HG02970 (cell line): ENCODE data around the gene SLC9A3.
A peak's percentile ranks its signal among the peaks of the same experiment; 100 is the strongest.

Experiments used
- ATAC-seq: cut with Tn5 transposase; IDR thresholded peaks from one replicate; pipeline ENCODE4 v1.9.1; 2021; ENCODE audit warnings: mild to moderate bottlenecking, moderate library complexity, moderate number of reproducible peaks; ENCODE audit not compliant: unreplicated experiment, low FRiP score

SLC9A3 gene

DNA sequence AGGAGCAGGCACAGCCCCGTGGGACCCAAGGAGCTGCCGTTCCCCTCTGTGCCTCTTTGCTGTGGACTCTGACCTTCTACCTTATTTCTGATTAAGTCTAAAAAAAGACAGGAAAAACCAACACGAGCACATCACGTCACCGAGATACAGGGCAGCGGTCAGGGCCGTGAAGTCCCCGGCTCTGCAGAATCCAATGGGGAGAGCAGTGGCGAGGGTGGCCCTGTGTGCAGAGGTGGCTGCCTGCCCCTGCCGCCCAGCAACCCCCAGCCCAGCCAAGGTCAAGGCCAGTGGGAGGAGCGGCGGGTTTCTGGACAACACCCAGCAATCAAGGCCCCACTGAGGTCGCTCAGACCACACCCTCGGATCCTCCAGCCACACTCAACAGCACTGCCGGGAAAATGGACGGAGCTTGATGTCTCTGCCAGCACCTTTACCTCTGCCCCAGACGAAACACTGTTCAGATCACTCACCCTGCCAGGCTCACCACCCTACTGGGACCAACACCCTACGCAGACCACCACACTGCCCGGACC lies 32.7 kb upstream of the SLC9A3 start:
- no peak for ATAC-seq

DNA sequence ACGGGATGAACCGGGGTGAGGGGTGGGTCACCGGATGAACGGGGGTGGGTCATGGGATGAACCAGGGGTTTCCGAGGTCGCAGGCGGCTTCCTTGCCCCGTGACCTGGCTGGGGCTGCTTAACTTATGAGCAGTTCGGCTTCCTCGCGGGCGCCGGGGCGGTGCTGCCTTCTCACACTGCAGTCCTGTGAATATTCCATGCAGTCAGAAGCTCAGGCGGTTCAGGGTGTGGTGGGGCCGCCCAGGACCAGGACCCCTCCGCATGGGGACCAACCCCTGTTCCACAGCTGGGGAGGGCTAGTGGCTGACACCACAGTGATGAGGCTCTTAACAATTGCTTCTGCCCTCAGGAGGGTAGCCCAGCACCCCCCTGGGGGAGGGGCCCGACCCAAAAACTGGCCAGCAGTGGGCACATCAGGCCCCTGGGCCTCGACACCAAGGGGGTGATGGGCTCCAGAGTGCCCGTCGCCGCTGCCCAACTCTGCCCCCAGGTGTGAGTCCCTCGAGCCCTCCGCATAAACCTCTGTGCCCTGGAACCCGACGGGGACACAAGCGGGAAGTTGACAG lies 30.9 kb upstream of the SLC9A3 start:
- no peak for ATAC-seq

DNA sequence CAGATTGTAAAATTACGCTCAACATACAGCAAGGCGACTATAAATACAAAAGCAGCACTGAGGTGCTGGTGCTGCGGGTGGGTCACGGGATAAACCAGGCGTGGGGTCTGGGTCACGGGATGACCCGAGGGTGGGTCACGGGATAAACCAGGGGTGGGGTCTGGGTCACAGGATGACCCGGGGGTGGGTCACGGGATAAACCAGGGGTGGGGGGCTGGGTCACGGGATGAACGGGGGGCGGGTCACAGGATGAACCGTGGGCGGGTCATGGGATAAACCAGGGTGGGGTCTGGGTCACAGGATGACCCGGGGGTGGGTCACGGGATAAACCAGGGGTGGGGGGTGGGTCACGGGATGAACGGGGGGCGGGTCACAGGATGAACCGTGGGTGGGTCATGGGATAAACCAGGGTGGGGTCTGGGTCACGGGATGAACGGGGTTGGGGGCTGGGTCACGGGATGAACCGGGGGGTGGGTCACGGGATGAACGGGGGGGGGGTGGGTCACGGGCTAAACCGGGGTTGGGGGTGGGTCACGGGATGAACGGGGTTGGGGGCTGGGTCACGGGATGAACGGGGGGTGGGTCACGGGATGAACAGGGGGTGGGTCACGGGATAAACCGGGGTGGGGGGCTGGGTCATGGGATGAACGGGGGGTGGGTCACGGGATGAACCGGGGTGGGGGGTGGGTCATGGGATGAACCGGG lies 30.2 kb upstream of the SLC9A3 start:
- no peak for ATAC-seq

DNA sequence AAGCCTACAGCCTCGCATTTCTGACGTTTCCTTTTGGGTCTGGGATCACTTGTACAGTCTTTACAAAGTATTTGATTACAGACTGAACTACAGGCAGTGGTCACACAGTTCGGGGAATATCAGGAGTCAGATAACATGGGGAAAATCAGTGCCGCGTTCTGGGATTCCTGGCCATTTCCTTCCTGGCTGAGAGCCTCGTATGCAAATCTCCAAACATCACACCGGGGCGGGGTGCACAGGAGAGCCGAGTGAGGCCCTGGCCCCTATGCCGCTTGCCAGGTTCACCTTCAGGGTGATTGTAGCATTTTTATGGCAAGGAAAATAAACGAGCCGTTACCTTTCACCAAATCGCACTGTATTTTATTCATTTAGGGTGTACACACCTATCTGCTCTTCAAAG lies 29.6 kb upstream of the SLC9A3 start:
- ATAC-seq, result no peak

DNA sequence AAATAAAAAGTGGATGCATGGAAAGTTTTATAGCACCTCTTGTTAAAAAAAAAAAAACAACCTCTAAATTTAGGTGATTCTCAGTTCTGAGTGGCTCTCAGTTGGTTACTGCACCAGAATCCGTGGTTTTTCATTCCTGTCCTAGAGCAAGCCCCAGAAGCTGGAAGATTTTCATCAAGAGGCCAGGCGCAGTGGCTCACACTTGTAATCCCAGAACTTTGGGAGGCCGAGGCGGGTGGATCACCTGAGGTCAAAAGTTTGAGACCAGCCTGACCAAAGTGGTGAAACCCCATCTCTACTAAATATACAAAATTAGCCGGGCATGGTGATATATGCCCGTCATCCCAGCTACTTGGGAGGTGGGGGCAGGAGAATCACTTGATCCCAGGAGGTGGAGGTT lies 27.2 kb upstream of the SLC9A3 start:
- ATAC-seq, result no peak

DNA sequence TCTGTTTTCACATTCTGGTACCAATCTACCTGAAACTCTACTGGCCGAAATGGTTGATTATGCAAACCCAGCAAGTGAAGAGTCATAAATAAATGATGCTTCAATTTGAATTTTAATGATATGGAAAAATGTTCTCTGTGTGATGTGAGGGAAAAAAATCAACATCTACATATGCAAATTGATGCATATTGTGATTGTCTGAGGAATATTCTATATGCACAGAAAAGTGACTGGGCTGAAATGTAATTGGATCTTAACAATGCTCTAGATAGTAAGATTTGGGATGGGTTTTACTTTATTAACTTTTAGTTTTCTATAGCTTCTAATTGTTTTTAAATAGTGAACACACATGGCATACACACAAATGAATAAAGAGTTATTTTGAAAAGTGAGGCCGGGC lies 25.0 kb upstream of the SLC9A3 start:
- no peak for ATAC-seq

DNA sequence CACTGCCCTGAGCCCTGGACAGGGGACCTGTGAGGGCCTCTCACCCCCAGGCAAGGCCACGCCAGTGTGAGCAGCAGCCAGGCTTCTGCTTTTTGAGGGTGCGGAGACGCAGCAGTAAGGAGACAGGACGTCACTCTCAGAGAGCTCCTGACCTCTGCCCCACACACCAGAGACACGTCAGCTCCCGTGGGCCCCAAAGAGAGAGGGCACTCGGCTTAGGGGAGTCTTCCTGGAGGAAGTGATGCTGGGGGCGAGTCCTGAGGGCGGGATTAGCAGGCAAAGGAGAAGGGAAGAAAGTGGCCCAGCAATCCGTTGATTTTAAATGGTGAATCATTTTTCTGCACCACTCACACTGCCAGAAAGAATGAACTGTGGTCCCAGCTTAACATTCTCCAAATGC lies 24.0 kb upstream of the SLC9A3 start:
- ATAC-seq, result no peak

DNA sequence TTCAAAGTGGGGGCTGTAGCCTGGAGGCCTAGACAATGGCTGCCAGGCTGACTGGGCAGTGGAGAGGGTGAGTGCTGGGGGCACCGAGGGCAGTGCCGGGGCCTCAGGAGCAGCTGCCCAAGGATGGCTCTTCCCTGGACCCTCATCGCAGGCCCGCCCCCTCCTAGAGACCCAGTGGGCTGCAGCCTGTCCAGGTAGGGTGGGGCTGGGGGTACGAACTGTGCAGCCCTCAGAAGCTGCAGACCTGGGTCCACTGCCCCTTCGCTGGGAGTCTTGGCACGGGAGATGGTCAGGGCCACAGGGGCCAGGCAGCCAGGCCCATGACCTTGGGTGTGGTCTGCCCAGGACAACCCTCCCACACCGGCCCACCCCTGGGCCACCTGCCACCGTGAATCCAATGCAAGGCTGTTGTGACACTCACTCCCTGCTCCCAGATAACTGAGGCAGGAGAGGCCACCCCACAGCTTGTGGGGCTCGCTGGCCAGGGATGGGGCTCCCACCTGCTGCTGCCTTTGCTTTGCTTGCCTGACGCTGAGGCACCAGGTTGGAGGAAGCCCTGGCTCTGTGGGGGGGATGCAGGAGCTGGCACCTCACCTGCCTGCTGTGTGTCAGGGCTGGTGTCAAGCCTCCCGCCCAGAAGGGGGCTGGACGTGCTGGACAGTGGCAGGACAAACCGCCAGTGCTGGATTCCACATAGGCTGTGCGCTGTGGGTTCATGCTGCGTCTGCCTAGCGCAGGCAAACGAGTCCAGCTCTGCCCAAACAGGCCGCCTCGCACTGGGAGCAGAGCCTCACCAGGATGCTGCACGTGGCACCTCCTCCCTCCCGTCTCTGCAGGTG lies 23.1 kb upstream of the SLC9A3 start:
- ATAC-seq, result no peak

DNA sequence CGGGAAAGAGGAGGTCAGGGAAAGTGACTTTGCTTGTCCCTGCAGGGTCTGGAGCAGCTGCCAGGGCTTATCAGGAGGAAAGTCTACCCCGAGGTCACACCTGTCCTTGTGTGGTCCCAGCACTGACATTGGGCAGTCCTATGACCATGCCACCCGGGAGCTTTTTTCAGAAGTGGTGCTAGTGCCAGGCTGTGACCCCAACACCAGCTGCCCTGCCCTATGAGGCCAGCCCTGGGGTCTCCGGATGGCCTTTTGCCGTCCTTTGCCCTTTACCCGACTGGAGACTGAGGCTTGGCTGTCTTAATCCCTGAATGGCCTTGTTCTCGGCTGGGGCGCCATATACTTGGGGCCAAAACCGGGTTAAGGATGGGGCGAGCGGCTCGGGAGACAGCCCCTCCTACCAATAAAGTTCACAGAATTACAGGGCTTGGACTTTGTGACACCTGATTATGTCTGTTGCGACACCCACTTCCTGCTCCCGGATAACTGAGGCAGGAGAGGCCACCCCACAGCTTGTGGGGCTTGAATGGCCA lies 22.2 kb upstream of the SLC9A3 start:
- no peak for ATAC-seq

DNA sequence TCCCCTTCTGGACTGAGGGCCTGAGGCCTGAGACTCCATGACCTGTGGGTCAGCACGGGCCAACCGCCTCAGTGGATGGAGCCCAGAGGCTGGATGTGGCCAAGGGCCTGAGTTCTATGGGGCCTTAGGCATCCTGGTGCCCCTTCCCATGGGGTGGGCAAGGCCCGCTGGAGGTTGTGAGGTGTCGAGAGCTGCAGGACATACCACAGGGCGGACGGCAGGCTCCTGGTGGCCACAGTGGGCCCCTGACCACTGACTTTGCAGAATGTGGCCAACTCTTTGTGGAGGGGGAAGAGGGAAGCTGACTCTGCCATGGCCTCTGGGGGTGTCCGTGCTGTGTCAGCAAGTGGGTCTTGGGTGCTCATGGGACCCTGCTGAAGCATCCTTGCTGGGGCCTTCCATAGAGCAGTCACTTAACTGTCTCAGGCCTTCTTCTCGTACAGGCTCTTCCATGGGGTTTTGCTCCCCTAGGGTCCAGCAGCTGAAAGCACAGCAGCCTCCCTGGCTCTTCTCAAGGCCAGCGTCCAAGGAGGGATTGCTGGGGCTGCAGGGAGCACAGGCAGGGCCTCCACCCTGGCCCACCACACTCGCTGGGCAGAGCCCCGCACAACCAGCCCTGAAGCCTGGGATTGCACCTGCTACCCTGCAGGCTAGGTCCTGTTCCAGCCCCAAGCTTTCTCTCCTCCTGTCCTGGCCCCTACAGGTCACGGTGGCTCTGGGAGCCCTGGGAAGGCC lies 21.6 kb upstream of the SLC9A3 start:
- no peak for ATAC-seq

DNA sequence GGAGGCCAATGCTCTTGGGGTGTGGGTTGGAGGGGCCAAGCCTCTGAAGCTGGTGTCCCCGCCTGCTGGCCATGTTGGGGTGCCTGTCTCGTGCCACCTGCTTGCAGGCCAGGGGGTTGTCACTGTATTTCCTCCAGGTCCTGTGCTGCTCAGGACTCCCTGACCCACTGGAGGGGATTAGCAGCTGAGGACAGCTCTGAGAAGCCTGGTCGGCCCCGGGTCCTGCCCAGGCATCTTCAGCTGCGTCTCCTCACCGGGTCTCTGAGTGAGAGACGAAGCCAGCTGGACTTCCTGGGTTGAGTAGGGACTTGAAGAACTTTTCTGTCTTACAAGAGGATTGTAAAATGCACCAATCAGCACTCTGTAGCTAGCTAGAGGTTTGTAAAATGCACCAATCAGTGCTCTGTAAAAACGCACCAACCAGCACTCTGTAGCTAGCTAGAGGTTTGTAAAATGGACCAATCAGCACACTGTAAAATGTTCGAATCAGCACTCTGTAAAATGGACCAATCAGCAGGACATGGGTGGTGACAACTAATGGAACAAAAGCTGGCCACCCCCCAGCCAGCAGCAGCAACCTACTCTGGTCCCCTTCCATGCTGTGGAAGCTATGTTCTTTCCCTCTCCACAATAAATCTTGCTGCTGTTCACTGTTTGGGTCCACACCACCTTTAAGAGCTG lies 20.6 kb upstream of the SLC9A3 start:
- no peak for ATAC-seq

DNA sequence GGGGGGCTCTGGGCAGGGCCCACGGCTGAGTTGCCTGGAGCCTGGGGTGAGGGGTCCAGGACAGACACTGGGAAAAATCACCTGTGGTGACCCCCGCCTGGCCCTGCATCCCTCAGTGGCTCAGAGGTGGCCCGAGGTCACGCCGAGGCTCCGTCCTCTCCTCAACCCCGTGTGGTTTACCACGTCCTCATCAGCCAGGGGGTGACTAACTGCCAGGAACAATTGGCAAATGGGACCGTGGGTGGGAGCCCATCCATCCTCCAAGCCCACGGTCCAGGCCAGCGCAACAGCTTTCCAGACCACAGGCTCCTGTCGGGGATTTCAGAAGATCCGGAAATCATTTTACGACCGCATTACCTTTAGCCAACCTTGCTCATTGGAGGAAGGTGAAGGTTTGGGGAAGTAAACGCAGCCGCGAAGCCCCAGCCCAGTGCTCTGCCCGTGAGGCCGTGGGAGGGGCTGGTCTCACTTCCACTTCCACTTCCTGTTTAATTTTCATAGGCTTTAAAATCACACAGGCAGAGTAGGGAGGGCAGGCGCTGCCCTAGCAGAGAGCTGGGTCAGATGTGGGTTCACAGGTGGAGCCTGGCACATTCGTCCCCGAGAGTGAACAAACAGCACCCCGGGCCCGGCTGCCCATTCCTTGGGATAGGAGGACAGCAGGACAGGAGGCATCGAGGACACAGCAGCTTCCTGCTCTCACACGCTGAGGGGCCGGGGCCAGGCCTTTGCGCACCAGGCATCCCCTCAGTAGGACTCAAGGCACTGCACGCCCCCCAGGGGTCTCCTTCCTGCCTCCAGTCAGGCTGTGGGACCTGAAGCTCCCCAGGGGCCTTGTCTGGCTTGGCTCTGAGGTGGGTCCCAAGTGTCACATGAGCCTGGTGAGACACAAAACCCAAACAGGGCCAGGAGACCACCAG lies 19.8 kb upstream of the SLC9A3 start:
- peak; percentile 75 for ATAC-seq

DNA sequence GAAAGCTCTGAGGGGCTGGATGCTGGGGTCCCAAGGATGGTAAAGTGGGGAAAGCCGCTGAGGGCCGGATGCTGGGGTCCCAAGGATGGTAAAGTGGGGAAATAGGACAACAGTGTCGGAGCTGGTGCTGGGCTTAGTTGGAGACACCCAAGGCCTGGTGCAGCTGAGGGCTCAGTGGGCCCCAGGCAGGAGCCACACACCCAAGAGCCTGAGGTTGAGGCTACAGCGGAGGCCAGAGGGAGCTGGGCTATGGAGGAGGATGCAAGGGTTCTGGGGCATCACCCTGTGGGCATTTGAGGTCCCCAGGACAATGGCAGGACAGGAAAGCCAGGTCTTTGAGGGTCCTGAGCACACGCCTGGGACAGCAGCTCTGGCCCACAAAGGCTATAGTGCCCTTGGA lies 19.1 kb upstream of the SLC9A3 start:
- no peak for ATAC-seq

DNA sequence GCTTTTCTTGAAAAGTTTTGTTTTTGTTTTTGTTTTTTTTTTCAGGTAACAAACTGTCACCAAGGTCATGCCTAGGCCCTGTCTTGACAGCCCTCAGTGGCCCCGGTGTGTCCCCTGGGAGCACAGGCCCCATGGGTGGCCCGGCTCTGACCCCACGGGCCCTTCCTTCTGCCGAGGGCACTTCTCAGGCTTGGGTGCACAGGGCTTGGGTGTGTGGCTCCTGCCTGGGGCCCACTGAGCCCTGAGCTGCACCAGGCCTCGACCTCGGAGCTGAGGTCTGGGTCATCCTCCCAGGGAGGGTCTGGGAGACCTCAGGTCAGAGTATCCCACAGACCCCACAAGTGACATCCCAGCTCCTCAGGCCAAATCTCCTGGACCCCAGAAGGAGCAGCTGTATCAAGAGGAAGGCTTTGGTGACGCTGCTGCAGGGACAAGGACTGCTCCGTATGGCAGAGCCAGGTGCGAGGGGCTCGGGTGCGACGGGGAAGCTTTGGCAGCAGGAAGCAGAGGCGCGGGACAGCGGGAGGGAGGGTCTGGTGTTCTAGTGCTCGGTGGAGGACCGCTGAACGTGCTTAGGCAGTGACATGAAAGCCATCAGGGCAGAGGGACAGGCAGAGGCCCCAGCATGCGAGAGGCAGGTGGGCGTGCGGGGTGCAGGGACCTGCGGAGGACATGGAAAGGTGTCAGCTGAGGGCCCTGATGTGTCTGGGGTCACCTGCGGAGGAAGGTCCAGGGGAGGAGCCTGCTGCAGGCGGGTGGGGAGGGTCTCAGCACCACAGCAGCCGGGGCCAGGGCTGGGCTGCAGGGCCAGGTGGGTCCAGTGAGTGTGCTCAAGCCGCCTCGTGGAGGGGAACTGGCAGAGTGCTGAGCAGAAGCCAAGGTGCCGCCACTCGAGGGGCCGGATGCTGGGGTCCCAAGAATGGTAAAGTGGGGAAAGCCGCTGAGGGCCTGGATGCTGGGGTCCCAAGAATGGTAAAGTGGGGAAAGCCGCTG lies 18.4 kb upstream of the SLC9A3 start:
- no peak for ATAC-seq

DNA sequence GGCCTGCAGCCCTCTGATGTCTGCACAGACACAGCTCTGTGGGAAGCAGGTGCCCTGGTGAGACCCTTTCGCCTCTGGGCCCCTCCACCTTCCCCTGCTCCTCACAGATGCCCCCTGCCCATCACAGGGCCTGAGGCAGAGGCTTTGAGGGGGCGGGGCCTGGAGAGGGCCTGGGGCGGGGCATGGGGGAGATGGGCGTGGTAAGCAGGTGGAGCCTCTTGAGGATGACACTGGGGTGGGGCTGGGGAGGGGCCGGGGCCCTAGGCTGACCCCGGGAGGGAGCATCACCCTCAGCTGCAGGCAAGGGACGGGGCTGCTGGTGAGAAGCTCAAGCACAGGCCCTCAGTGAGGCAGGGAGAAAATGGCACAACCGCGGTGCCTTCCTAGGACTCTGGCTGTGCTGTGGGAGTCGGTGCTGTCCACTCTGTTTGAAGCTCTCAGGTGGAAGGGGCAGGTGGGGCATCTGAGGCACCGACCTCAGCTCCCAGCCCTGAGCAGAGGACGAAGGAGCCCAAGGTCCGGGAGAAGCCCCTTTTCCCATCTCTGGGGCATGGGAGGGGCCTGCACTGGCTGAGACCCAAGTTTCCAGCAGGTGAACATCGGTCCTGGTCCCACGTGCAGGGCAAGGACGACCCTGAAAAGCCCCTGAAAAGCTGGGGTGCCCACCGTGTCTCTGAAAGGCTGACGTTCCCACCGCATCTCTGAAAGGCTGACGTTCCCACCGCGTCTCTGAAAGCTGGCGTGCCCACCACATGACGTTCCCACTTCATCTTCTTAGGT lies 17.5 kb upstream of the SLC9A3 start:
- no peak for ATAC-seq

DNA sequence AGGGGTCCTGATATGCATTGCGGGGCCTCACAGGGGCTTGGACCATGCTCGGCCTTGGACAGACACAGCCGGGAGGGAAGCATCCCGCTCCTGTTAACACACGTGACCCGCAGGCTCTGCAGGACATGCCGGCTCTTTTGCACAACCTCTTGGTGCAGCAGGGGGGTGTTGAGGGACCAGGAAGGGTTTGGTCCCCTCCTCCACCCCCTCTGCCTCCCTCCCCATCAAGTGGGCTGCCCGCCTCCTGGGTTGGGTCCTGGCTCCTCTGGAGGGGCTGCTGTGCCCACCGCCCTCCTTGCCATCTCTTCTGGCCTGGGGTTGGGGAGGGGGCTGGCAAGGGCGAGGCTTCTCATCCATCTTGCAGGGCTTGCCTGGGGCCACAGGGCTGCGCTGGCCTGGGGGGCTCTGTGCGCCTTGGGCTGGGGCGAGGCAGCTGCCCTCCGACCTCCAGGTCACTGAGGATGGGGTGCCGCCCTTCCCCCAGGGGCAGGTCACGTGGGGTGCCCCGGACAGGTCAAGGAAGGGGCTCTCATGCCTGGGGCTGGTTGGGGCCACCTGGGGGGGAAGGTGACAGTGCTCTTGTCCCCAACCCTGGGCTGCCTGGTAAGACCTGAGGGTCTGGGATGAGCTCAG lies 16.8 kb upstream of the SLC9A3 start:
- ATAC-seq, result no peak
